DND-41 (cell line): ENCODE data around the gene MSL3B.

Experiments
- CTCF ChIP-seq: IDR thresholded peaks from 2 replicates; pipeline ENCODE4 v1.5.1; 2012; ENCODE audit warnings: borderline replicate concordance, low read length, moderate library complexity, mild to moderate bottlenecking; ENCODE audit not compliant: poor library complexity, severe bottlenecking; ENCODE audit errors: extremely low read depth
- EZH2 ChIP-seq: IDR thresholded peaks from 3 replicates; pipeline ENCODE4 v1.6.1; 2012; ENCODE audit warnings: borderline replicate concordance, low read depth, mild to moderate bottlenecking, moderate library complexity, low read length, inconsistent platforms; ENCODE audit not compliant: severe bottlenecking

- no peak for TF ChIP-seq EZH2
- no peak for TF ChIP-seq CTCF
Observed at GRCh38 chr2:233832414-233832813, 35.8 kb downstream of the MSL3B start.
